ENCODE results near the gene OSBPL7.
"Not testable (repeated sequence)": the region's sequence is repeated elsewhere in the genome, so short reads cannot be mapped to it uniquely, and the experiment has no call there.

Gene OSBPL7

GRCh38 chr17:47774987-47775580 is 46.5 kb downstream of the OSBPL7 start:
- no peak for DNase-seq

GRCh38 chr17:47774331-47774730 is 47.3 kb downstream of the OSBPL7 start:
- no peak for DNase-seq

GRCh38 chr17:47773649-47774048 is 47.9 kb downstream of the OSBPL7 start:
- not testable (repeated sequence) for DNase-seq

DNA sequence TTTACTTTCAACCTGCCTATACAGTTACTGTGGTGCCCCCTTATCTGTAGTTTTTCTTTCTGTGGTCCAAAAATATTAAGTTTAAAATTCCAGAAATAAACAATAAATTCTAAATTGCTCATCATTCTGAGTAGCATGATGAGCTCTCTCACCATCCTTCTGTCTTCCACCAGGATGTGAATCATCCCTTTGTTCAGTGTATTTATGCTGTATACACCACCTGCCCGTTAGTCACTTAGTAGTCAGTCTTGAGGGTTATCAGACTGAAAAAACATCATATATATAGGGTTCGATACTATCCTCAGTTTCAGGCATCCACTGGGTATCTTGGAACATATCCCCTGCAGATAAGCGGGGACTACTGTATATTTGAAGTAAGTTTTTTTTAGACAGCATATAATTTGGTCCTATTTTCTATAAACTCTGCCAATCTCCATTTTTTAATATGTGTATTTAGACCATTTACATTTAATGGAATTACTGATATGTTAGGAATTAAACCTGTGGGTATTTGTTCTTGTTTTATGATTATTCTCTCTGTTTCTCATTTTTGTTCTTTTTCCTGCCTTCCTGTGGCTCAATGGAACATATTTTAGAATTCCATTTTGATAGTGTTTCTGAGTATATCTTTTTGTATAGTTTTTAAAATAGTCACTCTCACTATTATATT is 57.5 kb downstream of the OSBPL7 start:
- no peak for DNase-seq

DNA sequence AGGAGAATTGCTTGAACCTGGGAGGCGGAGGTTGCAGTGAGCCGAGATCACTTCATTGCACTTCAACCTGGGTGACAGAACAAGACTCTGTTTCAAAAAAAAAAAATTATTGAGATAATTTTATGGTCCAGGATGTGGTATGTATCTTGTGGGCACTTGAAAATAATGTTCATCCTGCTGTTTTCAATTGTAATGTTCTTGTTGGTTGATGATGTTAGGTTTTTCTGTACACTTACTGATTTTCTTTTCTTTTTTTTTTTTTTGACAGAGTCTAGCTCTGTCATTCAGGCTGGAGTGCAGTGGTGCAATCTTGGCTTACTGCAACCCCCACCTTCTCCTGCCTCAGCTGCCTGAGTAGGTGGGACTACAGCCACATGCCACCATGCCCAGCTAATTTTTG is 58.9 kb downstream of the OSBPL7 start:
- DNase-seq: no peak

- DNase-seq: no peak
These were observed 61.0 kb downstream of the OSBPL7 start for GRCh38 chr17:47760409-47761140.

- no peak for DNase-seq
These were observed 64.2 kb downstream of the OSBPL7 start for GRCh38 chr17:47757386-47757785.
